ENCODE measurements around the gene CD6. TPM values are rescaled to one million over a fixed set of nuclear protein-coding genes. Genes with fewer than 3 reads are reported as not detected.

CD6 gene
- total and polyA plus RNA-seq, 2 of the 8 experiments (the other 6 are each of a cell fraction or from before 2014, with no cell fraction given): 0.03 TPM; not detected in 1

- no peaks in the 10 kb centered on the region for H3K27me3 ChIP-seq (replicated peaks in 1 of 4; ENCODE audit: control insufficient read depth in 3 of 4, extremely low read depth in 1 of 4, insufficient read depth in 3 of 4, low read length in 3 of 4)
- no peak overlapping the region for H3K27ac ChIP-seq (ENCODE audit: low read depth, low read length)
- no peak overlapping the region for H3K14ac ChIP-seq (ENCODE audit: insufficient read length)
- H4K8ac ChIP-seq (ENCODE audit: extremely low read depth, insufficient read depth, low read length): no peak overlapping the region
- no peak overlapping the region for H3K18ac ChIP-seq (ENCODE audit: extremely low read depth, low read length)
- ChIA-PET POLR2A (ENCODE audit: partially characterized antibody) (interaction anchor here (1.7 to 2.0 kb wide), 2 partner anchors 9 to 11 kb away, joined by 8 to 10 read pairs; partner anchors contain the start of gene SLC15A3), CTCF (ENCODE audit: partially characterized antibody) (interaction anchor here (0.7 to 1.3 kb wide), 4 partner anchors 12 to 246 kb away, joined by 3 to 4 read pairs (median 3); no protein-coding TSS in a partner anchor)
- DNase-seq (ENCODE audit: low read depth in 1 of 2, low spot score in 2 of 2) (no peak), FAIRE-seq (no peak)
- H2BK20ac ChIP-seq (ENCODE audit: low read length): no peak overlapping the region
- peaks cover 0 to 3% (median 1%) of the 10 kb centered on the region in 4 experiments; a peak in 2 of 8 replicates for H3K36me3 ChIP-seq (ENCODE audit: control insufficient read depth in 2 of 4, insufficient read depth in 4 of 4, low read length in 3 of 4)
- no peak overlapping the region for H3K4ac ChIP-seq (replicated peaks; ENCODE audit: insufficient read length, low read depth, low read length)
- H3K79me1 ChIP-seq (ENCODE audit: low read depth, low read length): no peaks in the 10 kb centered on the region; the same call in 1 of the 2 replicates
- TF ChIP-seq MAX (IDR thresholded peaks at IDR 0.05) (no peak), BACH1 (IDR thresholded peaks at IDR 0.05; ENCODE audit: low read length) (no peak), GABPA (IDR thresholded peaks at IDR 0.05; ENCODE audit: borderline replicate concordance, insufficient read depth, low read length) (no peak), TCF12 (IDR thresholded peaks at IDR 0.05; ENCODE audit: low read depth, low read length) (no peak)
- TF ChIP-seq, protein P1, sequence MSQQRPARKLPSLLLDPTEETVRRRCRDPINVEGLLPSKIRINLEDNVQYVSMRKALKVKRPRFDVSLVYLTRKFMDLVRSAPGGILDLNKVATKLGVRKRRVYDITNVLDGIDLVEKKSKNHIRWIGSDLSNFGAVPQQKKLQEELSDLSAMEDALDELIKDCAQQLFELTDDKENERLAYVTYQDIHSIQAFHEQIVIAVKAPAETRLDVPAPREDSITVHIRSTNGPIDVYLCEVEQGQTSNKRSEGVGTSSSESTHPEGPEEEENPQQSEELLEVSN (IDR thresholded peaks at IDR 0.05): no peak
- 85% methylated on average over 4 of the region's 4 CpGs; no CpG with 5 or more reads in 1 of the 2 experiments for WGBS, 2 experiments (ENCODE audit: extremely low coverage in 1 of 2, insufficient coverage in 1 of 2, insufficient read length in 1 of 2, insufficient replicate concordance in 2 of 2, low coverage in 1 of 2, low lambda C conversion rate in 2 of 2, missing lambda C conversion rate in 1 of 2)
- H3K56ac ChIP-seq (replicated peaks; ENCODE audit: insufficient read length, low read depth, low read length): no peak overlapping the region
- H4K5ac ChIP-seq (ENCODE audit: insufficient read length, low read depth, low read length): no peak overlapping the region
- H2BK15ac ChIP-seq (ENCODE audit: low read length): no peak overlapping the region
- H2BK12ac ChIP-seq (ENCODE audit: low read depth, low read length): no peak overlapping the region
- H3K4me3 ChIP-seq (ENCODE audit: extremely low read depth in 1 of 4, insufficient read depth in 2 of 4, low read depth in 3 of 4, low read length in 4 of 4): no peak overlapping the region
- no peak overlapping the region for H2AFZ ChIP-seq (ENCODE audit: low read length)
- H3K4me2 ChIP-seq (ENCODE audit: insufficient read depth in 1 of 2, low read depth in 2 of 2, low read length in 2 of 2): no peak overlapping the region
- H3K79me2 ChIP-seq (ENCODE audit: control insufficient read depth in 1 of 2, insufficient read depth in 2 of 2, low read length in 2 of 2): peaks cover 0 to 2% of the 10 kb centered on the region in 2 experiments; a peak in 1 of 4 replicates
- no peak overlapping the region for H2BK120ac ChIP-seq (replicated peaks; ENCODE audit: low read depth, low read length)
- peaks cover 1 to 2% of the 10 kb centered on the region in 2 experiments for H4K20me1 ChIP-seq (replicated peaks in 1 of 2; ENCODE audit: control insufficient read depth in 1 of 2, insufficient read depth in 2 of 2, low read length in 2 of 2)
- H3K9ac ChIP-seq (replicated peaks in 1 of 4; ENCODE audit: extremely low read depth in 1 of 4, low read depth in 3 of 4, low read length in 3 of 4): no peak overlapping the region
- H4K91ac ChIP-seq (replicated peaks; ENCODE audit: insufficient read length, low read length): no peak overlapping the region
- no peaks in the 10 kb centered on the region for H3K23me2 ChIP-seq (ENCODE audit: low read depth, low read length)
- H2AK5ac ChIP-seq (ENCODE audit: low read depth, low read length): no peak overlapping the region
- H3K23ac ChIP-seq (ENCODE audit: insufficient read length): no peak overlapping the region
- H2BK5ac ChIP-seq (ENCODE audit: low read depth, low read length): no peak overlapping the region
- no peaks in the 10 kb centered on the region for H3K9me3 ChIP-seq (ENCODE audit: insufficient read depth in 2 of 2, low read depth in 1 of 2, low read length in 1 of 2)
- H3K4me1 ChIP-seq (replicated peaks in 1 of 4; ENCODE audit: control insufficient read depth in 3 of 4, insufficient read depth in 4 of 4, low read length in 3 of 4): no peaks in the 10 kb centered on the region; a peak in 1 of 7 replicates
These were observed 29.3 kb upstream of the CD6 start for GRCh38 chr11:60942219-60942618.

All from H1 (cell line).